Measurements from ENCODE around the gene KIF4A. TPM values are rescaled to one million over a fixed set of nuclear protein-coding genes. Genes with fewer than 3 reads are reported as not detected.
"Not testable (repeated sequence)": the region's sequence is repeated elsewhere in the genome, so short reads cannot be mapped to it uniquely, and the experiment has no call there.

Gene KIF4A
- total RNA-seq, 4 donors from 2014 or later: 0.06 to 0.42 (median 0.37) TPM

- Histone ChIP-seq H3K27me3 (no peaks in the 10 kb centered on the region), H3K9me3 (peaks cover 0 to 5% (median 0%) of the 10 kb centered on the region in 4 donors), H3K27ac (replicated peaks in 1 of 4) (no peak overlapping the region), H3K4me1 (no peaks in the 10 kb centered on the region), H3K36me3 (no peaks in the 10 kb centered on the region), H3K4me3 (no peak overlapping the region)
- no peak for TF ChIP-seq EP300 (IDR thresholded peaks at IDR 0.05)
- TF ChIP-seq CTCF (IDR thresholded peaks at IDR 0.05): no peak
- TF ChIP-seq POLR2A (IDR thresholded peaks at IDR 0.05; ENCODE audit: low read depth): no peak
- no peak for TF ChIP-seq POLR2AphosphoS5 (IDR thresholded peaks at IDR 0.05)
- 59% methylated on average over 5 of the region's 5 CpGs for WGBS
- no peak for DNase-seq (ENCODE audit: extremely low spot score)
- intact Hi-C loops (cut with DNase I): no loop called here
These were observed 63.6 kb downstream of the KIF4A start for GRCh38 chrX:70353514-70353913.

- no peak for DNase-seq (ENCODE audit: extremely low spot score)
- H3K27me3 ChIP-seq: no peaks in the 10 kb centered on the region
- 45% methylated on average over 2 of the region's 2 CpGs for WGBS
- H3K4me3 ChIP-seq: no peak overlapping the region
- no peak overlapping the region for H3K27ac ChIP-seq (replicated peaks in 1 of 4)
- no peak for TF ChIP-seq CTCF (IDR thresholded peaks at IDR 0.05)
- no peak for TF ChIP-seq EP300 (IDR thresholded peaks at IDR 0.05)
- no peak for TF ChIP-seq POLR2A (IDR thresholded peaks at IDR 0.05; ENCODE audit: low read depth)
- no peak for TF ChIP-seq POLR2AphosphoS5 (IDR thresholded peaks at IDR 0.05)
- intact Hi-C loops (cut with DNase I): no loop called here
- peaks cover 0 to under 1% (median 0%) of the 10 kb centered on the region in 4 donors for H3K9me3 ChIP-seq
- H3K4me1 ChIP-seq: no peaks in the 10 kb centered on the region
- no peaks in the 10 kb centered on the region for H3K36me3 ChIP-seq
These were observed 64.8 kb downstream of the KIF4A start for GRCh38 chrX:70354716-70355115.

- intact Hi-C loops (cut with DNase I): no loop called here
- Histone ChIP-seq H3K9me3 (no peaks in the 10 kb centered on the region), H3K27ac (replicated peaks in 1 of 4) (no peak overlapping the region), H3K36me3 (no peaks in the 10 kb centered on the region), H3K4me3 (no peak overlapping the region), H3K27me3 (no peaks in the 10 kb centered on the region), H3K4me1 (no peaks in the 10 kb centered on the region)
- DNase-seq (ENCODE audit: extremely low spot score): no peak
- WGBS: 87% methylated on average over 4 of the region's 4 CpGs
- TF ChIP-seq CTCF (IDR thresholded peaks at IDR 0.05): no peak
- TF ChIP-seq POLR2AphosphoS5 (IDR thresholded peaks at IDR 0.05): no peak
- TF ChIP-seq POLR2A (IDR thresholded peaks at IDR 0.05; ENCODE audit: low read depth): no peak
- no peak for TF ChIP-seq EP300 (IDR thresholded peaks at IDR 0.05)
These were observed 69.6 kb downstream of the KIF4A start for GRCh38 chrX:70359458-70359857.

- Histone ChIP-seq H3K4me3 (no peak overlapping the region), H3K27me3 (no peaks in the 10 kb centered on the region), H3K27ac (replicated peaks in 1 of 4) (no peak overlapping the region), H3K36me3 (no peaks in the 10 kb centered on the region), H3K4me1 (no peaks in the 10 kb centered on the region), H3K9me3 (no peaks in the 10 kb centered on the region)
- WGBS: 78% methylated on average over 7 of the region's 10 CpGs
- intact Hi-C loops (cut with DNase I): no loop called here
- no peak for DNase-seq (ENCODE audit: extremely low spot score)
- TF ChIP-seq EP300 (IDR thresholded peaks at IDR 0.05): no peak
- no peak for TF ChIP-seq CTCF (IDR thresholded peaks at IDR 0.05)
- TF ChIP-seq POLR2A (IDR thresholded peaks at IDR 0.05; ENCODE audit: low read depth): no peak
- no peak for TF ChIP-seq POLR2AphosphoS5 (IDR thresholded peaks at IDR 0.05)
These were observed 70.5 kb downstream of the KIF4A start for GRCh38 chrX:70360366-70360765.

GRCh38 chrX:70368731-70369130 lies 78.8 kb downstream of the KIF4A start:
- WGBS: 89% methylated on average over 5 of the region's 7 CpGs
- H3K9me3 ChIP-seq; H3K27ac ChIP-seq (replicated peaks in 1 of 4); H3K4me3 ChIP-seq; H3K36me3 ChIP-seq; H3K27me3 ChIP-seq; intact Hi-C loops (cut with DNase I); DNase-seq (ENCODE audit: extremely low spot score); H3K4me1 ChIP-seq: not testable (repeated sequence)
